Suprapubic skin (tissue), 4 donors: ENCODE data around the gene CREG1. TPM values are rescaled to one million over a fixed set of nuclear protein-coding genes. Genes with fewer than 3 reads are reported as not detected.

Experiments used
- DNase-seq, 2 donors: peaks; one replicate each; pipeline ENCODE4 v3.0.0-alpha.2; 2019; ENCODE audit warnings: low spot score in 2 of 2
- H3K27ac ChIP-seq: fragments of 200-600 bp; sonication (generic); one replicate; pipeline ENCODE4 v1.5.1; 2019
- H3K27me3 ChIP-seq: fragments of 200-600 bp; sonication (generic); one replicate; pipeline ENCODE4 v1.5.1; 2019
- H3K36me3 ChIP-seq: fragments of 200-600 bp; sonication (generic); one replicate; pipeline ENCODE4 v1.5.1; 2019
- H3K4me1 ChIP-seq: fragments of 200-600 bp; sonication (generic); one replicate; pipeline ENCODE4 v1.5.1; 2019
- H3K4me3 ChIP-seq: fragments of 200-600 bp; sonication (generic); one replicate; pipeline ENCODE4 v1.5.1; 2019; ENCODE audit warnings: mild to moderate bottlenecking
- H3K9me3 ChIP-seq: fragments of 200-600 bp; sonication (generic); one replicate; pipeline ENCODE4 v1.5.1; 2019
- CTCF ChIP-seq, 2 donors: fragments of 200-600 bp in 1 of 2; fragments of 450-650 bp in 1 of 2; sonication (generic) in 1 of 2; IDR thresholded peaks; one replicate each; pipeline ENCODE4 v1.5.1; 2016 to 2019; ENCODE audit warnings: antibody characterized with exemption in 2 of 2, mild to moderate bottlenecking in 1 of 2, moderate library complexity in 1 of 2
- EP300 ChIP-seq: sonication (generic); formaldehyde crosslinking; IDR thresholded peaks from one replicate; pipeline ENCODE4 v1.6.1; 2017; ENCODE audit warnings: antibody characterized with exemption
- POLR2A ChIP-seq, 2 donors: fragments of 450-650 bp; IDR thresholded peaks; one replicate each; pipeline ENCODE4 v1.6.1; 2017; ENCODE audit warnings: antibody characterized with exemption in 2 of 2, mild to moderate bottlenecking in 2 of 2, moderate library complexity in 2 of 2
- POLR2AphosphoS5 ChIP-seq, 3 donors: sonication (generic); formaldehyde crosslinking; IDR thresholded peaks; one replicate each; pipeline ENCODE4 v1.6.1; 2017; ENCODE audit warnings: antibody characterized with exemption in 3 of 3
- WGBS: methylation state at CpG from one replicate; pipeline ENCODE4 v1.1.5; 2018; 5-methylcytosine and 5-hydroxymethylcytosine counted together
- total RNA-seq, 4 donors: library from RNA; depleted of rRNA; stranded (reverse); fragments of >200 nt; gene quantifications; one replicate each; pipeline ENCODE4 v1.1.0, GENCODE V29; 2016

CREG1 gene
- total RNA-seq, 4 donors from 2014 or later = 82.2 to 349 (median 188) TPM

GRCh38 chr1:167507719-167508118 lies 45.8 kb downstream of the CREG1 start:
- no peak for DNase-seq
- peaks cover 15% of the 10 kb centered on the region for H3K27me3 ChIP-seq
- H3K9me3 ChIP-seq = no peaks in the 10 kb centered on the region
- no peaks in the 10 kb centered on the region for H3K36me3 ChIP-seq
- H3K4me3 ChIP-seq = no peak overlapping the region
- TF ChIP-seq EP300 (no peak), POLR2AphosphoS5 (IDR thresholded peaks at IDR 0.05) (no peak), CTCF (IDR thresholded peaks at IDR 0.05) (no peak), POLR2A (IDR thresholded peaks at IDR 0.05) (no peak)
- H3K27ac ChIP-seq = no peak overlapping the region
- 87% methylated on average over 3 of the region's 3 CpGs for WGBS
- no peaks in the 10 kb centered on the region for H3K4me1 ChIP-seq

GRCh38 chr1:167504467-167504827 lies 49.1 kb downstream of the CREG1 start:
- H3K27me3 ChIP-seq = peaks cover 26% of the 10 kb centered on the region
- no peak overlapping the region for H3K27ac ChIP-seq
- no peak for DNase-seq
- H3K9me3 ChIP-seq = no peaks in the 10 kb centered on the region
- no peaks in the 10 kb centered on the region for H3K36me3 ChIP-seq
- H3K4me1 ChIP-seq = no peaks in the 10 kb centered on the region
- TF ChIP-seq POLR2AphosphoS5 (IDR thresholded peaks at IDR 0.05) (no peak), EP300 (no peak), CTCF (IDR thresholded peaks at IDR 0.05) (no peak), POLR2A (IDR thresholded peaks at IDR 0.05) (no peak)
- no peak overlapping the region for H3K4me3 ChIP-seq
- WGBS = 62% methylated on average over 3 of the region's 3 CpGs

- no peaks in the 10 kb centered on the region for H3K36me3 ChIP-seq
- no peaks in the 10 kb centered on the region for H3K9me3 ChIP-seq
- H3K4me3 ChIP-seq = no peak overlapping the region
- peaks cover 26% of the 10 kb centered on the region for H3K27me3 ChIP-seq
- no peak overlapping the region for H3K27ac ChIP-seq
- 52% methylated on average over 9 of the region's 14 CpGs for WGBS
- no peak for DNase-seq
- H3K4me1 ChIP-seq = no peaks in the 10 kb centered on the region
- TF ChIP-seq CTCF (IDR thresholded peaks at IDR 0.05) (no peak), POLR2AphosphoS5 (IDR thresholded peaks at IDR 0.05) (no peak), EP300 (no peak), POLR2A (IDR thresholded peaks at IDR 0.05) (no peak)
These were observed 49.7 kb downstream of the CREG1 start for GRCh38 chr1:167503626-167504466.

- 36% methylated on average over 4 of the region's 4 CpGs for WGBS
- Histone ChIP-seq H3K4me3 (no peak overlapping the region), H3K4me1 (no peaks in the 10 kb centered on the region), H3K27ac (no peak overlapping the region), H3K9me3 (no peaks in the 10 kb centered on the region), H3K27me3 (peaks cover 26% of the 10 kb centered on the region), H3K36me3 (no peaks in the 10 kb centered on the region)
- DNase-seq = no peak
- TF ChIP-seq POLR2AphosphoS5 (IDR thresholded peaks at IDR 0.05) (no peak), EP300 (no peak), POLR2A (IDR thresholded peaks at IDR 0.05) (no peak)
These were observed 50.7 kb downstream of the CREG1 start for GRCh38 chr1:167502719-167503462.

- TF ChIP-seq EP300 (no peak), CTCF (IDR thresholded peaks at IDR 0.05) (no peak), POLR2AphosphoS5 (IDR thresholded peaks at IDR 0.05) (no peak), POLR2A (IDR thresholded peaks at IDR 0.05) (no peak)
- peaks cover 26% of the 10 kb centered on the region for H3K27me3 ChIP-seq
- H3K4me3 ChIP-seq = no peak overlapping the region
- H3K4me1 ChIP-seq = no peaks in the 10 kb centered on the region
- DNase-seq = no peak
- H3K36me3 ChIP-seq = no peaks in the 10 kb centered on the region
- 79% methylated on average over 5 of the region's 5 CpGs for WGBS
- H3K27ac ChIP-seq = no peak overlapping the region
- no peaks in the 10 kb centered on the region for H3K9me3 ChIP-seq
These were observed 51.4 kb downstream of the CREG1 start for GRCh38 chr1:167502192-167502551.
